Prostate gland (tissue), 2 donors: Measurements from ENCODE around the gene EME2.

Source experiments
- CTCF ChIP-seq, 4 experiments: fragments of 200-600 bp in 2 of 4; fragments of 450-650 bp in 2 of 4; sonication (generic) in 2 of 4; IDR thresholded peaks; 1 replicate in 3 of 4; 2 replicates in 1 of 4; pipeline ENCODE4 v1.5.1; 2016 to 2019; ENCODE audit warnings: antibody characterized with exemption in 4 of 4, mild to moderate bottlenecking in 2 of 4, moderate library complexity in 2 of 4
- POLR2A ChIP-seq: fragments of 450-650 bp; IDR thresholded peaks from one replicate; pipeline ENCODE4 v1.6.1; 2016; ENCODE audit warnings: antibody characterized with exemption, mild to moderate bottlenecking

GRCh38 chr16:1729026-1729425 is 43.6 kb upstream of the EME2 start:
- no peak for TF ChIP-seq POLR2A
- TF ChIP-seq CTCF (IDR thresholded peaks at IDR 0.05): no peak
